GM18951 (cell line): ENCODE data around the gene TBC1D16.
"Not testable (repeated sequence)": the region's sequence is repeated elsewhere in the genome, so short reads cannot be mapped to it uniquely, and the experiment has no call there.

Experiments used
- POLR2A ChIP-seq: IDR thresholded peaks from 4 replicates; pipeline ENCODE4 v1.6.1; 2011; ENCODE audit warnings: mild to moderate bottlenecking; ENCODE audit not compliant: insufficient read length, insufficient read depth; ENCODE audit errors: extremely low read depth
- in situ Hi-C: fragments of 300-500 bp; cut with MboI; formaldehyde crosslinking; loops from one replicate; pipeline ENCODE4 v1.12.0; 2022; ENCODE audit warnings: low sequenced_read_pairs, mixed read lengths, inconsistent platforms; ENCODE audit not compliant: unreplicated experiment

The TBC1D16 gene

GRCh38 chr17:79897243-79898063 is 138.2 kb downstream of the TBC1D16 start:
- TF ChIP-seq POLR2A: no peak
- in situ Hi-C loops: no loop called here

- in situ Hi-C loops: not testable (repeated sequence)
Measured at GRCh38 chr17:79893457-79893856, 142.2 kb downstream of the TBC1D16 start.

GRCh38 chr17:79892457-79893241 is 143.0 kb downstream of the TBC1D16 start:
- in situ Hi-C loops: no loop called here
- TF ChIP-seq POLR2A: no peak

- TF ChIP-seq POLR2A: no peak
- in situ Hi-C loops: no loop called here
Measured at GRCh38 chr17:79891113-79891730, 144.4 kb downstream of the TBC1D16 start.

GRCh38 chr17:79890706-79891105 is 145.0 kb downstream of the TBC1D16 start:
- no peak for TF ChIP-seq POLR2A
- in situ Hi-C loops: no loop called here

- in situ Hi-C loops: no loop called here
- no peak for TF ChIP-seq POLR2A
Measured at GRCh38 chr17:79888811-79889634, 146.6 kb downstream of the TBC1D16 start.

- in situ Hi-C loops: no loop called here
- no peak for TF ChIP-seq POLR2A
Measured at GRCh38 chr17:79888009-79888540, 147.6 kb downstream of the TBC1D16 start.

GRCh38 chr17:79887451-79887991 is 148.2 kb downstream of the TBC1D16 start:
- TF ChIP-seq POLR2A: no peak
- in situ Hi-C loops: no loop called here

GRCh38 chr17:79883202-79883601 is 152.5 kb downstream of the TBC1D16 start:
- no peak for TF ChIP-seq POLR2A
- in situ Hi-C loops: no loop called here
